ENCODE data around the gene ADAMTS4. TPM values are rescaled to one million over a fixed set of nuclear protein-coding genes. Genes with fewer than 3 reads are reported as not detected.

Gene ADAMTS4, protein sequence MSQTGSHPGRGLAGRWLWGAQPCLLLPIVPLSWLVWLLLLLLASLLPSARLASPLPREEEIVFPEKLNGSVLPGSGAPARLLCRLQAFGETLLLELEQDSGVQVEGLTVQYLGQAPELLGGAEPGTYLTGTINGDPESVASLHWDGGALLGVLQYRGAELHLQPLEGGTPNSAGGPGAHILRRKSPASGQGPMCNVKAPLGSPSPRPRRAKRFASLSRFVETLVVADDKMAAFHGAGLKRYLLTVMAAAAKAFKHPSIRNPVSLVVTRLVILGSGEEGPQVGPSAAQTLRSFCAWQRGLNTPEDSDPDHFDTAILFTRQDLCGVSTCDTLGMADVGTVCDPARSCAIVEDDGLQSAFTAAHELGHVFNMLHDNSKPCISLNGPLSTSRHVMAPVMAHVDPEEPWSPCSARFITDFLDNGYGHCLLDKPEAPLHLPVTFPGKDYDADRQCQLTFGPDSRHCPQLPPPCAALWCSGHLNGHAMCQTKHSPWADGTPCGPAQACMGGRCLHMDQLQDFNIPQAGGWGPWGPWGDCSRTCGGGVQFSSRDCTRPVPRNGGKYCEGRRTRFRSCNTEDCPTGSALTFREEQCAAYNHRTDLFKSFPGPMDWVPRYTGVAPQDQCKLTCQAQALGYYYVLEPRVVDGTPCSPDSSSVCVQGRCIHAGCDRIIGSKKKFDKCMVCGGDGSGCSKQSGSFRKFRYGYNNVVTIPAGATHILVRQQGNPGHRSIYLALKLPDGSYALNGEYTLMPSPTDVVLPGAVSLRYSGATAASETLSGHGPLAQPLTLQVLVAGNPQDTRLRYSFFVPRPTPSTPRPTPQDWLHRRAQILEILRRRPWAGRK
- polyA plus RNA-seq (2011; rRNA removed), result 0.99 and 1.3 TPM in 2 replicates
- polyA minus RNA-seq (2011; rRNA and poly(A)+ RNA removed), result 4.1 and 4.2 TPM in 2 replicates

DNA sequence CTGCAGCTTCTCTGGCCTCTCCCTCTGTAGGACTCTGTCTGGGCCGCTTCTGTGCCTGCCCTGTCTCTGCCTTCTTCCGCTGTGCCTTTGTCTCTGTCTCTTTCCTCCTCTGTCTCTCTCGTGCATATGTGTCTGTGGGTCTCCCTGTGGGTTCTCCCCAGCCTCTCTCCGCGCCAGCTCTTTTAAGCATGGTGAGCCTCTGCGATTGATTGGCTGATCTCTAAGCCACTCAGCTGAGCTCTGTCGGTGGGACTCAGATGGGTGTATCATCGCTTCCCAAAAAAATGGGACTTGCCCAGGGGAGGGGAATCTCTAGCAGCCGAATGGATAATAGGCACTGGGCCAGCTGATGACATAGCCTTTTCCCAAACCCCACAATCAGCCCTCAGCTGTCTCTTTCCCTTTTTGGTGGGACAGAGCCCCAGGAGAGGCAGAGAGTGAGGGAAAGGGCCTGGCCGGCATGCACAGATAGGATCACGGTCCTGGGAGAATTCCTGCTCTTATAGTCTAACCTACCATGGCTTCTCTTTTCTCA lies at the start of gene ADAMTS4:
TSS of gene ADAMTS4 (minus strand) at position 158 of the 535 bp plus-strand sequence. CDS start 427 bp downstream, outside the sequence.
- CTCF ChIA-PET, result interaction anchor here (1.3 to 2.9 kb wide), 3 partner anchors 12 to 183 kb away, joined by 6 to 18 read pairs (median 10); partner anchors contain the start of gene TOMM40L
- POLR2A ChIA-PET, result no interaction called here
- no peak for DNase-seq (ENCODE audit: low read depth)
- TF ChIP-seq, protein P1, sequence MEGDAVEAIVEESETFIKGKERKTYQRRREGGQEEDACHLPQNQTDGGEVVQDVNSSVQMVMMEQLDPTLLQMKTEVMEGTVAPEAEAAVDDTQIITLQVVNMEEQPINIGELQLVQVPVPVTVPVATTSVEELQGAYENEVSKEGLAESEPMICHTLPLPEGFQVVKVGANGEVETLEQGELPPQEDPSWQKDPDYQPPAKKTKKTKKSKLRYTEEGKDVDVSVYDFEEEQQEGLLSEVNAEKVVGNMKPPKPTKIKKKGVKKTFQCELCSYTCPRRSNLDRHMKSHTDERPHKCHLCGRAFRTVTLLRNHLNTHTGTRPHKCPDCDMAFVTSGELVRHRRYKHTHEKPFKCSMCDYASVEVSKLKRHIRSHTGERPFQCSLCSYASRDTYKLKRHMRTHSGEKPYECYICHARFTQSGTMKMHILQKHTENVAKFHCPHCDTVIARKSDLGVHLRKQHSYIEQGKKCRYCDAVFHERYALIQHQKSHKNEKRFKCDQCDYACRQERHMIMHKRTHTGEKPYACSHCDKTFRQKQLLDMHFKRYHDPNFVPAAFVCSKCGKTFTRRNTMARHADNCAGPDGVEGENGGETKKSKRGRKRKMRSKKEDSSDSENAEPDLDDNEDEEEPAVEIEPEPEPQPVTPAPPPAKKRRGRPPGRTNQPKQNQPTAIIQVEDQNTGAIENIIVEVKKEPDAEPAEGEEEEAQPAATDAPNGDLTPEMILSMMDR (IDR thresholded peaks at IDR 0.05; ENCODE audit: insufficient read depth, low read depth, low read length), result no peak
- no peaks in the 10 kb centered on the region for H3K27me3 ChIP-seq (ENCODE audit: control insufficient read depth, insufficient read depth, low read length)
- peaks cover 6% of the 10 kb centered on the region for H3K36me3 ChIP-seq (ENCODE audit: control insufficient read depth, insufficient read depth, low read length)
- peak within 1 kb of the TSS; percentile 40 for H3K4me3 ChIP-seq (ENCODE audit: low read depth, low read length)

DNA sequence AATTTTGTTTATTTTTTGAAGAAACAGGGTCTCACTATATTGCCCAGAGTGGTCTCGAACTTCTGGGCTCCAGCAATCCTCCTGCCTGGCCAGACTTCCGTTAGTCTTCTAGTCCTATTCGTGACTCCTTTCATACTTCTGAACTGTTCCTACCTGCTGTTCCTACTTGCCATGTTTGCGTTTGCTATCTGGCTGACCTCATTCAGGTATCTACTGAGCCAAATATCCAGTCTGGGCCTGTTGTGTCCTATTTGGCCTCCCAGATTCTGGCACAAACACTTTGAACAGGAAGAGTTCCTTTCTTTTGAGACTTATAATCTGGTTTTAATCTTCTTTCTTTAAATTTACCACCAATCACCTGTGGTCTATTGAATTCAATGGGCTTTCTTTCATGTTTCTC lies 46.0 kb upstream of the ADAMTS4 start:
- Histone ChIP-seq H3K27me3 (ENCODE audit: control insufficient read depth, insufficient read depth, low read length) (no peaks in the 10 kb centered on the region; the same call in 1 of the 2 replicates), H3K36me3 (ENCODE audit: control insufficient read depth, insufficient read depth, low read length) (no peaks in the 10 kb centered on the region), H3K4me3 (ENCODE audit: low read depth, low read length) (no peak overlapping the region)
- CTCF ChIA-PET, result interaction anchor here (0.6 kb wide), 1 partner anchor 140 kb away, joined by 3 read pairs; no protein-coding TSS in a partner anchor
- POLR2A ChIA-PET, result no interaction called here
- TF ChIP-seq, protein P1 (IDR thresholded peaks at IDR 0.05; ENCODE audit: insufficient read depth, low read depth, low read length), result no peak
- DNase-seq (ENCODE audit: low read depth), result no peak

DNA sequence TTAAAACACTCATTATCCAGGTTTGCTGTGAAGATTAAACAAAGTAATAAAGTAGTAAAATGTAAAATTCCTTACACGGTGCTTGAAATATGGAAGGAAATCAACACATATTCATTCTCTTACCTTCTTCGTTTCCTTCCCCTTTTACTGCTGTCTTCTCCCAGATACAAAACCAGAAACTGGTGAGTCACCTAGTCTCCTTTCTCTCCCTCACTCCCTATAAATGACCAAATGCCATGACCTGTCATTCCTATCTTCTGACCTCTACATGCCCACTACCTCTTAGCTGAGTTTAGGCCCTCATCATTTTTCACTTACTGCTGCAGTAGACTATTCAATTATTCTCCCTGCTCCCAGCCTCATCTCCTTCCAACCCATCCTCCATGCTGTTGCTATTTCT lies 43.5 kb upstream of the ADAMTS4 start:
- TF ChIP-seq, protein P1 (IDR thresholded peaks at IDR 0.05; ENCODE audit: insufficient read depth, low read depth, low read length), result no peak
- H3K36me3 ChIP-seq (ENCODE audit: control insufficient read depth, insufficient read depth, low read length), result no peaks in the 10 kb centered on the region
- DNase-seq (ENCODE audit: low read depth), result no peak
- ChIA-PET POLR2A (no interaction called here), CTCF (interaction anchor here (1.0 to 1.8 kb wide), 3 partner anchors 9 to 15 kb away, joined by 3 to 7 read pairs (median 5); no protein-coding TSS in a partner anchor)
- no peak overlapping the region for H3K4me3 ChIP-seq (ENCODE audit: low read depth, low read length)
- H3K27me3 ChIP-seq (ENCODE audit: control insufficient read depth, insufficient read depth, low read length), result no peaks in the 10 kb centered on the region; the same call in 1 of the 2 replicates

DNA sequence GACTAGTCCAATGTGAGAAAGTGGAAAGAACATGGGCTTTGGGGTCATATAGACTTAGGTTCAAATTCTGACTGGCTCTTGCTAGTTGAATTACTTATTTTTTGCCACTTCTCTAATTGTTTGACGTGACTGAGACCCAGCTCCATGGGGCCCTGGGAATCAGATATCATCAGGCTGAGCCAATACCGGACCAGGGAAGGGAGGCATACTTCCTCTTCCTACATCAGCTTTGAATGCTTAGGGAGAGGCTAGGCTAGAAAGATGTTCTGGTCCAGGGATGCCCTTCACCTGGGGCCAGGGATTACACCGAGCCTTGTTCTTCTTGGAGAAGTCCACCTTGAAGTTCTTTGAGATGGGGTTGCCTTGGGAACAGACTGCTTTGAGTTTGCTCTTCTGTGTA lies 42.8 kb upstream of the ADAMTS4 start:
- POLR2A ChIA-PET, result no interaction called here
- TF ChIP-seq, protein P1 (IDR thresholded peaks at IDR 0.05; ENCODE audit: insufficient read depth, low read depth, low read length), result no peak
- no peak overlapping the region for H3K4me3 ChIP-seq (ENCODE audit: low read depth, low read length)
- DNase-seq (ENCODE audit: low read depth), result no peak
- CTCF ChIA-PET, result interaction anchor here (1.7 to 1.8 kb wide), 2 partner anchors 12 to 15 kb away, joined by 5 to 7 read pairs; no protein-coding TSS in a partner anchor
- no peaks in the 10 kb centered on the region for H3K36me3 ChIP-seq (ENCODE audit: control insufficient read depth, insufficient read depth, low read length)
- no peaks in the 10 kb centered on the region; the same call in 1 of the 2 replicates for H3K27me3 ChIP-seq (ENCODE audit: control insufficient read depth, insufficient read depth, low read length)

Data from BJ (cell line).